Epithelial cell of esophagus (primary cell): ENCODE data around the gene OR2S2.

ENCODE experiments used
- DNase-seq: peaks from one replicate; pipeline ENCODE4 v3.0.0; 2010; ENCODE audit warnings: low read depth
- H3K4me3 ChIP-seq: 2 replicates; pipeline ENCODE4 v1.5.1; 2011; ENCODE audit warnings: mild to moderate bottlenecking, low read length, control low read depth
- TF ChIP-seq, protein P1 (sequence below): IDR thresholded peaks from 2 replicates; pipeline ENCODE4 v1.5.1; 2011; ENCODE audit warnings: low read depth, mild to moderate bottlenecking, low read length, control low read depth, inconsistent platforms; ENCODE audit not compliant: insufficient read depth; ENCODE audit errors: missing control alignments

The OR2S2 gene

DNA sequence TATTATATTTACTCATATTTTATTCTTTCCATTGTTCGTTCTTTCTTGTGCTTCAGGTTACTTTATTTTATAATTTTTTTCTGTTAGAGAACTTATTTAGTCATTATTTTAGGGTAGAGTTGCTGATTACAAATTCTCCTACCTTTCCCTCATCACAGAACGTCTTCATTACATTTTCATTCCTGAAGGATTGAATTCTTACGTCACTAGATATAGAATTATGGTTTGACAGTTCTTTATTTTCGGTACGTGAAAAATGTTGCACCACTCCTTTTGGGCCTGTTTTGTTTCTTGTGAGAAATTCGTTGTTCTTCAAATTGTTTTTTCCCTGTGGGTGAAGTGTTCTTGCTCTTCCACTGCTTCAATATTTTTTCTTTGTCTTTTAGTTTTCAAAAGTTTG, 20.8 kb upstream of the OR2S2 start:
- H3K4me3 ChIP-seq: no peak overlapping the region
- TF ChIP-seq, protein P1, sequence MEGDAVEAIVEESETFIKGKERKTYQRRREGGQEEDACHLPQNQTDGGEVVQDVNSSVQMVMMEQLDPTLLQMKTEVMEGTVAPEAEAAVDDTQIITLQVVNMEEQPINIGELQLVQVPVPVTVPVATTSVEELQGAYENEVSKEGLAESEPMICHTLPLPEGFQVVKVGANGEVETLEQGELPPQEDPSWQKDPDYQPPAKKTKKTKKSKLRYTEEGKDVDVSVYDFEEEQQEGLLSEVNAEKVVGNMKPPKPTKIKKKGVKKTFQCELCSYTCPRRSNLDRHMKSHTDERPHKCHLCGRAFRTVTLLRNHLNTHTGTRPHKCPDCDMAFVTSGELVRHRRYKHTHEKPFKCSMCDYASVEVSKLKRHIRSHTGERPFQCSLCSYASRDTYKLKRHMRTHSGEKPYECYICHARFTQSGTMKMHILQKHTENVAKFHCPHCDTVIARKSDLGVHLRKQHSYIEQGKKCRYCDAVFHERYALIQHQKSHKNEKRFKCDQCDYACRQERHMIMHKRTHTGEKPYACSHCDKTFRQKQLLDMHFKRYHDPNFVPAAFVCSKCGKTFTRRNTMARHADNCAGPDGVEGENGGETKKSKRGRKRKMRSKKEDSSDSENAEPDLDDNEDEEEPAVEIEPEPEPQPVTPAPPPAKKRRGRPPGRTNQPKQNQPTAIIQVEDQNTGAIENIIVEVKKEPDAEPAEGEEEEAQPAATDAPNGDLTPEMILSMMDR: no peak
- DNase-seq: no peak

DNA sequence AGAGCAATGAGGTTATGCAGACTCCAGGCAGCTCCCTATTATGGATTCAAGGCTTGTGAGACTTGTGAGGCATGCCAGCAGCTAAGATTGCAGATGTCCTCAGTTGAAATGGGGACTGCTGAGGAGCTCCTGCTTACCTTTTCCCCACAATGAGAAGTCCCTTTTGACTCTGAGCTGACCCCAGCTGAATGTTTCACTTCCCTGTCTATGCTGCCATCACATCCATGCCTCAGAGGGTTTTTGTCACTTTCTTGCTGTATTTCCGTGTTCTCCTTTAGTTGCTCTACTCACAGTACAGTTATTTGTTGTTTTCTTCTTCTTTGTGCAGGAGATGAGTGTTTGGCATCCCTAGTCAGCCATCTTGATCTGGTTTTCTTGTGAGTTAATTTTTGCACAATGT, 18.8 kb upstream of the OR2S2 start:
- TF ChIP-seq, protein P1: no peak
- H3K4me3 ChIP-seq: no peak overlapping the region
- DNase-seq: no peak

- DNase-seq: no peak
- TF ChIP-seq, protein P1: no peak
- no peak overlapping the region for H3K4me3 ChIP-seq
These were observed 16.8 kb upstream of the OR2S2 start for GRCh38 chr9:35974800-35975199.

- no peak for DNase-seq
- H3K4me3 ChIP-seq: no peak overlapping the region
- TF ChIP-seq, protein P1: no peak
These were observed 14.1 kb upstream of the OR2S2 start for GRCh38 chr9:35972093-35972492.

GRCh38 chr9:35967042-35967441, 9.1 kb upstream of the OR2S2 start:
- no peak for DNase-seq
- H3K4me3 ChIP-seq: no peak overlapping the region
- TF ChIP-seq, protein P1: no peak

DNA sequence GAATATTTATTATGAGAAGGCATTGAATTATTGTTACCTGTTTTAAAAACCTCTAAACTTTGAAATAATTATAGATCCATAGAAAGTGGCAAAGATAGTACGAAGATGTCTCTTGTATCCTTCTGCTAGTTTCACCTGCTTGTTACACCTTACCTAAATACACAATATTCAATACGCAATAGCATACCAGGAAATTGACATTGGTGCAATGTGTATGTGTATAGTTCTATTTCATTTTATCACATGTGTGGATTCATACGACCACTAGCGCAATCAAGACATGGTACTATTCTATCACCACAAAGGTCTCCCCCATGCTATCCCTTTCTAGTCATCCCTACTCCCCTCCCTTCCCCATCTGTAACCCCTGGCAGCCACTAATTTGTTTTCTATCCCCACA, 8.5 kb upstream of the OR2S2 start:
- TF ChIP-seq, protein P1: no peak
- no peak overlapping the region for H3K4me3 ChIP-seq
- no peak for DNase-seq

GRCh38 chr9:35965011-35965410, 7.1 kb upstream of the OR2S2 start:
- TF ChIP-seq, protein P1: no peak
- H3K4me3 ChIP-seq: no peak overlapping the region
- no peak for DNase-seq
